GM23248 (cell line): ENCODE data around the gene C1QTNF6. TPM values are rescaled to one million over a fixed set of nuclear protein-coding genes. Genes with fewer than 3 reads are reported as not detected.

Source experiments
- DNase-seq: peaks from one replicate; pipeline ENCODE4 v3.0.0-alpha.2; 2015
- H2AFZ ChIP-seq: fragments of 200-600 bp; sonication (generic); 2 replicates; pipeline ENCODE4 v1.6.1; 2016; ENCODE audit warnings: antibody characterized with exemption
- H3F3A ChIP-seq: fragments of 200-600 bp; sonication (generic); 2 replicates; pipeline ENCODE4 v1.6.1; 2016; ENCODE audit warnings: mild to moderate bottlenecking, antibody characterized with exemption, mixed run types; ENCODE audit not compliant: insufficient read depth
- H3K27ac ChIP-seq: fragments of 200-600 bp; sonication (generic); 2 replicates; pipeline ENCODE4 v1.5.1; 2016; ENCODE audit warnings: mild to moderate bottlenecking
- H3K27me3 ChIP-seq: fragments of 200-600 bp; sonication (generic); replicated peaks from 2 replicates; pipeline ENCODE4 v1.6.1; 2016; ENCODE audit warnings: mild to moderate bottlenecking; ENCODE audit not compliant: insufficient read depth
- H3K36me3 ChIP-seq: fragments of 200-600 bp; sonication (generic); 2 replicates; pipeline ENCODE4 v1.6.1; 2016; ENCODE audit warnings: low read depth, mild to moderate bottlenecking
- H3K4me1 ChIP-seq: fragments of 200-600 bp; sonication (generic); 2 replicates; pipeline ENCODE4 v1.6.1; 2016; ENCODE audit warnings: mild to moderate bottlenecking; ENCODE audit not compliant: insufficient read depth
- H3K4me2 ChIP-seq: fragments of 200-600 bp; sonication (generic); one replicate; pipeline ENCODE4 v1.6.1; 2016; ENCODE audit warnings: mild to moderate bottlenecking; ENCODE audit not compliant: unreplicated experiment
- H3K4me3 ChIP-seq: fragments of 200-600 bp; sonication (generic); 2 replicates; pipeline ENCODE4 v1.5.1; 2016; ENCODE audit warnings: mild to moderate bottlenecking
- H3K79me2 ChIP-seq: fragments of 200-600 bp; sonication (generic); 2 replicates; pipeline ENCODE4 v1.6.1; 2016; ENCODE audit warnings: mild to moderate bottlenecking; ENCODE audit not compliant: insufficient read depth
- H3K9ac ChIP-seq: fragments of 200-600 bp; sonication (generic); 2 replicates; pipeline ENCODE4 v1.6.1; 2016; ENCODE audit warnings: mild to moderate bottlenecking
- H3K9me2 ChIP-seq: fragments of 200-600 bp; sonication (generic); 2 replicates; pipeline ENCODE4 v1.6.1; 2016; ENCODE audit warnings: mixed run types, mild to moderate bottlenecking, moderate library complexity; ENCODE audit not compliant: insufficient read depth
- H3K9me3 ChIP-seq: fragments of 200-600 bp; sonication (generic); one replicate; pipeline ENCODE4 v1.6.1; 2017; ENCODE audit warnings: low read depth
- H4K20me1 ChIP-seq: fragments of 200-600 bp; sonication (generic); 2 replicates; pipeline ENCODE4 v1.6.0; 2016; ENCODE audit not compliant: insufficient read depth
- EZH2 ChIP-seq: fragments of 200-600 bp; sonication (generic); IDR thresholded peaks from 2 replicates; pipeline ENCODE4 v1.6.1; 2018; ENCODE audit warnings: antibody characterized with exemption, mild to moderate bottlenecking; ENCODE audit not compliant: insufficient read depth, poor library complexity, severe bottlenecking
- EZH2phosphoT487 ChIP-seq: fragments of 200-600 bp; sonication (generic); IDR thresholded peaks from 2 replicates; pipeline ENCODE4 v1.6.1; 2018; ENCODE audit warnings: antibody characterized with exemption, moderate library complexity, mild to moderate bottlenecking, low read depth; ENCODE audit not compliant: insufficient read depth
- WGBS, 2 experiments: methylation state at CpG; one replicate each; pipeline ENCODE4 v1.1.6; 2015 to 2017; ENCODE audit warnings: low lambda C conversion rate in 2 of 2, low coverage in 1 of 2; ENCODE audit errors: missing lambda C conversion rate in 2 of 2; 5-methylcytosine and 5-hydroxymethylcytosine counted together
- in situ Hi-C: fragments of 300-500 bp; cut with MboI; formaldehyde crosslinking; loops from 2 replicates; pipeline ENCODE4 v1.15.0; 2020
- polyA plus RNA-seq: library from polyadenylated mRNA; unstranded; fragments of >200 nt; fragmentation: Nextera tagmentation; extraction: Ambion mirVana; gene quantifications from 2 replicates; pipeline ENCODE4 v1.2.1, GENCODE V29; 2016
- total RNA-seq: library from RNA; depleted of rRNA; stranded (reverse); fragments of >200 nt; shearing (Covaris generic); gene quantifications from 2 replicates; pipeline ENCODE4 v1.2.3, GENCODE V29; 2014

Gene C1QTNF6
- total and polyA plus RNA-seq, 2 experiments from 2014 or later: 4.0 to 8.9 TPM

- DNase-seq: no peak
- Histone ChIP-seq H3K4me1 (0 out of 2 replicates have a peak, but pooled peaks cover 4% of the 10 kb centered on the region), H2AFZ (no peak overlapping the region), H3K27me3 (peaks cover 14% of the 10 kb centered on the region; the same call in 1 of the 2 replicates), H3K9me3 (no peaks in the 10 kb centered on the region), H3K27ac (no peak overlapping the region), H3K9me2 (no peaks in the 10 kb centered on the region), H4K20me1 (no peaks in the 10 kb centered on the region), H3F3A (no peaks in the 10 kb centered on the region), H3K9ac (no peak overlapping the region), H3K36me3 (no peaks in the 10 kb centered on the region), H3K79me2 (no peaks in the 10 kb centered on the region), H3K4me2 (no peak overlapping the region), H3K4me3 (no peak overlapping the region)
- in situ Hi-C loops: no loop called here
- 61 to 69% methylated on average over 9 of the region's 9 CpGs for WGBS, 2 experiments
- TF ChIP-seq EZH2phosphoT487 (no peak), EZH2 (no peak)
These were observed 27.8 kb upstream of the C1QTNF6 start for GRCh38 chr22:37215890-37216289.

GRCh38 chr22:37214731-37215030, 26.6 kb upstream of the C1QTNF6 start:
- Histone ChIP-seq H3K27me3 (peaks cover 13% of the 10 kb centered on the region; the same call in 1 of the 2 replicates), H3K9me2 (no peaks in the 10 kb centered on the region), H2AFZ (no peak overlapping the region), H3K79me2 (no peaks in the 10 kb centered on the region), H4K20me1 (no peaks in the 10 kb centered on the region), H3F3A (no peaks in the 10 kb centered on the region), H3K27ac (no peak overlapping the region), H3K9me3 (no peaks in the 10 kb centered on the region), H3K4me1 (0 out of 2 replicates have a peak, but pooled peaks cover 4% of the 10 kb centered on the region), H3K9ac (no peak overlapping the region), H3K4me3 (no peak overlapping the region), H3K4me2 (no peak overlapping the region), H3K36me3 (no peaks in the 10 kb centered on the region)
- 66 to 71% methylated on average over 13 of the region's 13 CpGs for WGBS, 2 experiments
- no peak for DNase-seq
- in situ Hi-C loops: no loop called here
- TF ChIP-seq EZH2 (no peak), EZH2phosphoT487 (no peak)

GRCh38 chr22:37213941-37214730, 26.1 kb upstream of the C1QTNF6 start:
- H3K27ac ChIP-seq: no peak overlapping the region
- H3K9ac ChIP-seq: no peak overlapping the region
- H3K4me2 ChIP-seq: no peak overlapping the region
- no peaks in the 10 kb centered on the region for H3K9me2 ChIP-seq
- H3K9me3 ChIP-seq: no peaks in the 10 kb centered on the region
- no peak for DNase-seq
- no peak overlapping the region for H2AFZ ChIP-seq
- TF ChIP-seq EZH2phosphoT487: no peak
- TF ChIP-seq EZH2: no peak
- H3K27me3 ChIP-seq: peaks cover 7% of the 10 kb centered on the region; the same call in 1 of the 2 replicates
- no peaks in the 10 kb centered on the region for H4K20me1 ChIP-seq
- no peaks in the 10 kb centered on the region for H3F3A ChIP-seq
- H3K36me3 ChIP-seq: no peaks in the 10 kb centered on the region
- H3K4me3 ChIP-seq: no peak overlapping the region
- WGBS, 2 experiments: 72% methylated on average over 13 of the region's 13 CpGs
- in situ Hi-C loops: no loop called here
- H3K4me1 ChIP-seq: 0 out of 2 replicates have a peak, but pooled peaks cover 4% of the 10 kb centered on the region
- H3K79me2 ChIP-seq: no peaks in the 10 kb centered on the region

- in situ Hi-C loops: no loop called here
- no peaks in the 10 kb centered on the region for H3K79me2 ChIP-seq
- H2AFZ ChIP-seq: no peak overlapping the region
- H3K9me2 ChIP-seq: no peaks in the 10 kb centered on the region
- H3K9me3 ChIP-seq: no peaks in the 10 kb centered on the region
- 0 out of 2 replicates have a peak, but pooled peaks cover 4% of the 10 kb centered on the region for H3K4me1 ChIP-seq
- TF ChIP-seq EZH2phosphoT487: no peak
- TF ChIP-seq EZH2: no peak
- no peak overlapping the region for H3K4me2 ChIP-seq
- no peak for DNase-seq
- no peaks in the 10 kb centered on the region for H4K20me1 ChIP-seq
- H3F3A ChIP-seq: no peaks in the 10 kb centered on the region
- peaks cover 3% of the 10 kb centered on the region; the same call in 1 of the 2 replicates for H3K27me3 ChIP-seq
- no peak overlapping the region for H3K27ac ChIP-seq
- no peaks in the 10 kb centered on the region for H3K36me3 ChIP-seq
- no peak overlapping the region for H3K9ac ChIP-seq
- whole genome bisulfite sequencing, 2 experiments: 83 to 84% methylated on average over 17 to 18 of the region's 18 CpGs
- H3K4me3 ChIP-seq: no peak overlapping the region
These were observed 25.3 kb upstream of the C1QTNF6 start for GRCh38 chr22:37213218-37213855.
